HepG2 (cell line): ENCODE results near the gene TMEM236. TPM values are rescaled to one million over a fixed set of nuclear protein-coding genes. Genes with fewer than 3 reads are reported as not detected.

Experiments used
- ATAC-seq: fragments of 200-7000 bp; cut with Tn5 transposase; 3 replicates; pipeline ENCODE4 v1.9.1; 2020; ENCODE audit warnings: mild to moderate bottlenecking, moderate library complexity
- BruUV-seq: library from RNA; stranded (reverse); fragments of 400-500 nt; replicated peaks from 2 replicates; lab custom pipeline; 2021; lab: Mats Ljungman, UMichigan
- CTCF ChIA-PET: fragments of 300-600 bp; formaldehyde crosslinking; extraction: SDS; loops from one replicate; lab custom pipeline; 2021; ENCODE audit warnings: low total read pairs, inconsistent platforms, low intra/inter-chr PET ratio; lab: Yijun Ruan, JAX
- POLR2A ChIA-PET: fragments of 350-600 bp; sonication (Branson Sonifier 250); formaldehyde crosslinking; loops from one replicate; lab custom pipeline; 2020; ENCODE audit warnings: antibody characterized with exemption, inconsistent platforms; lab: Yijun Ruan, JAX
- DNase-seq: peaks from one replicate; pipeline ENCODE4 v3.0.0-alpha.2; 2015; ENCODE audit warnings: low spot score
- FAIRE-seq: peaks from 3 replicates; lab custom pipeline; 2011; peaks lifted over from hg19 to GRCh38; lab: Jason Lieb, UNC
- H2AFZ ChIP-seq: one replicate; pipeline ENCODE4 v1.6.1; 2011; ENCODE audit warnings: low read length, inconsistent platforms
- H3K27ac ChIP-seq: fragments of 300-600 bp; 3 replicates; pipeline ENCODE4 v1.8.0; 2011; ENCODE audit warnings: mixed run types, mild to moderate bottlenecking, mixed read lengths, low read length, inconsistent platforms; ENCODE audit not compliant: insufficient read depth; ENCODE audit errors: extremely low read length
- H3K27me3 ChIP-seq, 2 experiments: fragments of 200-600 bp in 1 of 2; 2 replicates in 1 of 2; 3 replicates in 1 of 2; pipeline versions ENCODE4 v1.6.0 to v1.8.0; 2011; ENCODE audit warnings: low read length in 2 of 2, mild to moderate bottlenecking in 2 of 2, moderate library complexity in 2 of 2, inconsistent platforms in 1 of 2; ENCODE audit not compliant: insufficient read depth in 2 of 2, control insufficient read depth in 1 of 2
- H3K36me3 ChIP-seq, 2 experiments: fragments of 200-600 bp in 1 of 2; replicated peaks in 1 of 2; 2 replicates in 1 of 2; 3 replicates in 1 of 2; pipeline versions ENCODE4 v1.5.1 to v1.8.0; 2011; ENCODE audit warnings: low read length in 2 of 2, inconsistent platforms in 1 of 2; ENCODE audit not compliant: insufficient read depth in 2 of 2, control insufficient read depth in 1 of 2
- H3K4me1 ChIP-seq: 2 replicates; pipeline ENCODE4 v1.5.1; 2012; ENCODE audit warnings: low read length, inconsistent platforms; ENCODE audit not compliant: insufficient read depth
- H3K4me2 ChIP-seq: 2 replicates; pipeline ENCODE4 v1.6.0; 2011; ENCODE audit warnings: low read depth, low read length, inconsistent platforms
- H3K4me3 ChIP-seq, 3 experiments: fragments of 200-600 bp in 1 of 3; sonication (generic), shearing (Covaris generic) in 1 of 3; replicated peaks in 1 of 3; 2 replicates each; pipeline ENCODE4 v1.5.1; 2011 to 2016; ENCODE audit warnings: low read length in 3 of 3, inconsistent platforms in 2 of 3, low read depth in 2 of 3, mild to moderate bottlenecking in 2 of 3, control low read depth in 1 of 3, mixed read lengths in 1 of 3; ENCODE audit not compliant: insufficient read depth in 1 of 3
- H3K79me2 ChIP-seq: one replicate; pipeline ENCODE4 v1.6.1; 2011; ENCODE audit warnings: low read length, inconsistent platforms; ENCODE audit not compliant: insufficient read depth
- H3K9ac ChIP-seq: 2 replicates; pipeline ENCODE4 v1.6.0; 2011; ENCODE audit warnings: mild to moderate bottlenecking, low read depth, low read length, inconsistent platforms; ENCODE audit not compliant: insufficient read depth
- H3K9me3 ChIP-seq: 2 replicates; pipeline ENCODE4 v1.5.1; 2012; ENCODE audit warnings: mild to moderate bottlenecking, low read length
- H4K20me1 ChIP-seq: 2 replicates; pipeline ENCODE4 v1.6.0; 2011; ENCODE audit warnings: inconsistent platforms, mild to moderate bottlenecking, low read length, moderate library complexity; ENCODE audit not compliant: insufficient read depth
- ASH2L ChIP-seq: fragments of 300-600, 200-600 bp; sonication (generic); IDR thresholded peaks from 2 replicates; pipeline ENCODE4 v1.7.0; 2017; ENCODE audit warnings: low read depth, mild to moderate bottlenecking, moderate library complexity, mixed read lengths, low read length; ENCODE audit not compliant: insufficient read length
- BRCA1 ChIP-seq: sonication (generic); formaldehyde crosslinking; IDR thresholded peaks from 2 replicates; pipeline ENCODE4 v1.4.0; 2020; ENCODE audit warnings: missing genetic modification reagents
- CENPX ChIP-seq: sonication (generic); formaldehyde crosslinking; IDR thresholded peaks from 2 replicates; pipeline ENCODE4 v1.9.0; 2021; ENCODE audit warnings: mild to moderate bottlenecking, missing genetic modification reagents, moderate library complexity
- DR1 ChIP-seq: sonication (generic); formaldehyde crosslinking; IDR thresholded peaks from 2 replicates; pipeline ENCODE4 v1.8.0; 2021; ENCODE audit warnings: mild to moderate bottlenecking, missing genetic modification reagents, inconsistent platforms
- FOXA3 ChIP-seq: IDR thresholded peaks from 2 replicates; pipeline ENCODE4 v1.6.1; 2016; ENCODE audit warnings: missing genetic modification reagents, missing compliant biosample characterization
- KDM2A ChIP-seq: sonication (generic); formaldehyde crosslinking; IDR thresholded peaks from 2 replicates; pipeline ENCODE4 v1.4.0; 2020; ENCODE audit warnings: low read depth, missing genetic modification reagents, borderline replicate concordance
- KDM4B ChIP-seq: sonication (generic); formaldehyde crosslinking; IDR thresholded peaks from 2 replicates; pipeline ENCODE4 v1.4.0; 2020; ENCODE audit warnings: missing genetic modification reagents
- KLF11 ChIP-seq: IDR thresholded peaks from 2 replicates; pipeline ENCODE4 v1.6.1; 2016; ENCODE audit warnings: missing compliant biosample characterization
- PATZ1 ChIP-seq: sonication (generic); formaldehyde crosslinking; IDR thresholded peaks from 2 replicates; pipeline ENCODE4 v1.4.0; 2020; ENCODE audit warnings: missing genetic modification reagents
- REL ChIP-seq: sonication (generic); formaldehyde crosslinking; conservative IDR thresholded peaks from 2 replicates; pipeline ENCODE4 v1.8.0; 2022; ENCODE audit warnings: mild to moderate bottlenecking, missing genetic modification reagents, moderate library complexity
- SMC3 ChIP-seq: IDR thresholded peaks from 2 replicates; pipeline ENCODE4 v1.6.1; 2011; ENCODE audit warnings: low read length, improper control_type of control experiment
- ZFP1 ChIP-seq: IDR thresholded peaks from 2 replicates; pipeline ENCODE4 v1.6.1; 2016
- ZNF550 ChIP-seq: sonication (generic); formaldehyde crosslinking; IDR thresholded peaks from 2 replicates; pipeline ENCODE4 v1.4.0; 2020; ENCODE audit warnings: mild to moderate bottlenecking, missing genetic modification reagents, borderline replicate concordance
- ZNF652 ChIP-seq: IDR thresholded peaks from 2 replicates; pipeline ENCODE4 v1.6.1; 2016; ENCODE audit warnings: low read depth, borderline replicate concordance
- ZNF691 ChIP-seq: sonication (generic); formaldehyde crosslinking; IDR thresholded peaks from 2 replicates; pipeline ENCODE4 v1.4.0; 2020; ENCODE audit warnings: missing genetic modification reagents, low read depth, mild to moderate bottlenecking, borderline replicate concordance
- ZNF766 ChIP-seq: sonication (generic); formaldehyde crosslinking; IDR thresholded peaks from 2 replicates; pipeline ENCODE4 v1.5.0; 2020; ENCODE audit warnings: missing genetic modification reagents, borderline replicate concordance
- WGBS: methylation state at CpG from one replicate; pipeline ENCODE4 v1.1.6; 2017; ENCODE audit warnings: low lambda C conversion rate; 5-methylcytosine and 5-hydroxymethylcytosine counted together
- in situ Hi-C: cut with HindIII; loops from 2 replicates; pipeline ENCODE4 v1.10.0; 2017; ENCODE audit warnings: low pct_unique_long_range_greater_than_20kb; ENCODE audit not compliant: extremely low pct_ligation_motif_present
- intact Hi-C: fragments of 100-400 bp; cut with micrococcal nuclease; formaldehyde crosslinking; loops from one replicate; pipeline ENCODE4 v1.10.0; 2022; ENCODE audit not compliant: unreplicated experiment
- polyA plus RNA-seq, 8 experiments: library from polyadenylated mRNA; depleted of rRNA in 3 of 8; stranded (reverse) in 7 of 8; unstranded in 1 of 8; fragments of >200 nt; fragmentation: Illumina TruSeq in 4 of 8; extraction: Trizol in 4 of 8; gene quantifications; 2 replicates each; pipeline versions ENCODE4 v1.2.1 to v1.2.3, GENCODE V29; 2011 to 2016; ENCODE audit warnings: low read depth in 4 of 8, missing spikeins in 1 of 8, mixed read lengths in 1 of 8; ENCODE audit not compliant: insufficient read depth in 1 of 8
- total RNA-seq, 5 experiments: library from RNA; depleted of rRNA; stranded (reverse); fragments of >200 nt; fragmentation: Illumina TruSeq; extraction: Trizol; gene quantifications; 2 replicates each; pipeline ENCODE4 v1.2.3, GENCODE V29; 2016; ENCODE audit warnings: low read depth in 1 of 5
- TF ChIP-seq, protein P1 (sequence below): sonication (generic); formaldehyde crosslinking; IDR thresholded peaks from 2 replicates; pipeline ENCODE4 v1.5.1; 2020; ENCODE audit warnings: mild to moderate bottlenecking, missing genetic modification reagents, borderline replicate concordance

Gene TMEM236
- total and polyA plus RNA-seq, 2 of the 13 experiments (the other 11 are each of a cell fraction or from before 2014, with no cell fraction given): 0.04 to 0.08 TPM

GRCh38 chr10:17737027-17737965 is 14.7 kb upstream of the TMEM236 start:
- no peak; the same call in 2 of the 3 replicates for ATAC-seq
- ChIA-PET POLR2A (no interaction called here), CTCF (interaction anchor here (0.6 to 1.7 kb wide), 2 partner anchors 111 to 129 kb away, joined by 3 to 8 read pairs; no protein-coding TSS in a partner anchor)
- DNase-seq: peak; percentile 24
- no peak overlapping the region for H2AFZ ChIP-seq
- no peak overlapping the region for H3K4me2 ChIP-seq
- in situ Hi-C loops: no loop called here
- no peak overlapping the region for H3K27ac ChIP-seq
- peak; percentile 36 for FAIRE-seq
- intact Hi-C loops: loop anchor here (1.0 kb wide), 1 partner anchor 502 kb away; no protein-coding TSS in a partner anchor
- H3K4me1 ChIP-seq: peaks cover 7% of the 10 kb centered on the region; the same call in 1 of the 2 replicates
- no TSS peak for BruUV-seq
- no peaks in the 10 kb centered on the region for H4K20me1 ChIP-seq
- H3K9ac ChIP-seq: no peak overlapping the region
- no peaks in the 10 kb centered on the region for H3K36me3 ChIP-seq
- H3K4me3 ChIP-seq: no peak overlapping the region
- no peaks in the 10 kb centered on the region for H3K79me2 ChIP-seq
- no peaks in the 10 kb centered on the region for H3K27me3 ChIP-seq
- no peaks in the 10 kb centered on the region for H3K9me3 ChIP-seq
- WGBS: 45% methylated on average over 12 of the region's 12 CpGs
- TF ChIP-seq ZNF691 (CRISPR knock-in tag) (no peak), SMC3 (peak; percentile 25; the same call in 1 of the 2 replicates), ZFP1 (CRISPR knock-in tag) (no peak), PATZ1 (CRISPR knock-in tag) (no peak), KDM4B (no peak), ZNF766 (CRISPR knock-in tag) (no peak), REL (CRISPR knock-in tag) (no peak), FOXA3 (CRISPR knock-in tag) (peak; percentile 56), KDM2A (CRISPR knock-in tag) (no peak), CENPX (CRISPR knock-in tag) (no peak), KLF11 (CRISPR knock-in tag) (no peak), BRCA1 (CRISPR knock-in tag) (no peak), ZNF652 (no peak), DR1 (CRISPR knock-in tag) (no peak), ASH2L (no peak), ZNF550 (CRISPR knock-in tag) (no peak)
- TF ChIP-seq, protein P1, sequence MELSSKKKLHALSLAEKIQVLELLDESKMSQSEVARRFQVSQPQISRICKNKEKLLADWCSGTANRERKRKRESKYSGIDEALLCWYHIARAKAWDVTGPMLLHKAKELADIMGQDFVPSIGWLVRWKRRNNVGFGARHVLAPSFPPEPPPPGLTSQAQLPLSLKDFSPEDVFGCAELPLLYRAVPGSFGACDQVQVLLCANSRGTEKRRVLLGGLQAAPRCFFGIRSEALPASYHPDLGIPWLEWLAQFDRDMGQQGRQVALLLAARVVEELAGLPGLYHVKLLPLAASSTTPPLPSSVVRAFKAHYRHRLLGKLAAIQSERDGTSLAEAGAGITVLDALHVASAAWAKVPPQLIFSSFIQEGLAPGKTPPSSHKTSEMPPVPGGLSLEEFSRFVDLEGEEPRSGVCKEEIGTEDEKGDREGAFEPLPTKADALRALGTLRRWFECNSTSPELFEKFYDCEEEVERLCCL (CRISPR knock-in tag): no peak
